Calu3 (cell line): ENCODE results near the gene ASB6. TPM values are rescaled to one million over a fixed set of nuclear protein-coding genes. Genes with fewer than 3 reads are reported as not detected.

ENCODE experiments used
- BruUV-seq: library from RNA; stranded (reverse); fragments of 400-500 nt; replicated peaks from 2 replicates; lab custom pipeline; 2021; lab: Mats Ljungman, UMichigan
- CTCF ChIA-PET: fragments of 300-600 bp; sonication (Branson Sonifier 250); formaldehyde crosslinking; loops from one replicate; lab custom pipeline; 2022; ENCODE audit warnings: antibody characterized with exemption; lab: Charles Lee
- DNase-seq: peaks from one replicate; pipeline ENCODE4 v3.0.0; 2022
- H3K27ac Mint-ChIP-seq: one replicate; pipeline ENCODE4 v1.8.0; 2022; ENCODE audit warnings: mixed read lengths; ENCODE audit not compliant: unreplicated experiment
- H3K27me3 Mint-ChIP-seq: one replicate; pipeline ENCODE4 v1.8.0; 2022; ENCODE audit warnings: mixed read lengths; ENCODE audit not compliant: unreplicated experiment
- H3K36me3 Mint-ChIP-seq: one replicate; pipeline ENCODE4 v1.8.0; 2022; ENCODE audit warnings: mild to moderate bottlenecking, moderate library complexity, mixed read lengths; ENCODE audit not compliant: insufficient read depth, unreplicated experiment
- H3K4me1 Mint-ChIP-seq: one replicate; pipeline ENCODE4 v1.8.0; 2022; ENCODE audit warnings: mild to moderate bottlenecking, low read depth, mixed read lengths; ENCODE audit not compliant: unreplicated experiment
- H3K4me3 Mint-ChIP-seq: one replicate; pipeline ENCODE4 v1.8.0; 2022; ENCODE audit warnings: mild to moderate bottlenecking, low read depth, moderate library complexity, mixed read lengths; ENCODE audit not compliant: unreplicated experiment
- H3K9me3 Mint-ChIP-seq: one replicate; pipeline ENCODE4 v1.8.0; 2022; ENCODE audit warnings: low read depth, mixed read lengths; ENCODE audit not compliant: unreplicated experiment
- intact Hi-C: fragments of 100-400 bp; cut with micrococcal nuclease; formaldehyde crosslinking; loops from one replicate; pipeline ENCODE4 v1.10.0; 2022; ENCODE audit not compliant: unreplicated experiment
- total RNA-seq: library from RNA; stranded (reverse); gene quantifications from 2 replicates; pipeline ENCODE4 v1.2.3, GENCODE V29; 2022
- TF ChIP-seq, protein P1 (sequence below): fragments of 200-600 bp; IDR thresholded peaks from one replicate; pipeline ENCODE4 v1.8.0; 2022; ENCODE audit warnings: antibody characterized with exemption; ENCODE audit not compliant: unreplicated experiment

ASB6 gene
- total RNA-seq, 1 experiment from 2014 or later: 15.5 TPM

DNA sequence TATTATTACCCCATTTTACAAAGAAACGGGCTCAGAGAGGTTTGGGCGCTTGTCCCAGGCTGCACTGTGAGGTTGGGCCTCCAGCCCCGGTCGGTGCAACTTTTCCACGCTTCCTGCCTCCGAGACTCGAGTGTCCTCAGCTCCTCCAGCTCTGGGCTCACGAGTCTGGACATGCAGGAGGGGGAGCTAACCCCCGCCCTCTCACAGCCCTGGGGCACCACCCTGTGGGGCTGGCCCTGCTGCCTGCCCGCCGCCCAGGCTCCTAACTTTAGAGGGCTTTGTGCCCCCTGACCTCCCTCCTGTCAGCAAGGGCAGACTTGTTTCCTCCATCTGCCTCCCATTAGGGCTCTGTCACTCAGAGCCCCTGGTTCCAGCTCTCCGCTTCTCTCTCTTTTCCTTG is 4.3 kb upstream of the ASB6 start:
- intact Hi-C loops: no loop called here
- TF ChIP-seq, protein P1, sequence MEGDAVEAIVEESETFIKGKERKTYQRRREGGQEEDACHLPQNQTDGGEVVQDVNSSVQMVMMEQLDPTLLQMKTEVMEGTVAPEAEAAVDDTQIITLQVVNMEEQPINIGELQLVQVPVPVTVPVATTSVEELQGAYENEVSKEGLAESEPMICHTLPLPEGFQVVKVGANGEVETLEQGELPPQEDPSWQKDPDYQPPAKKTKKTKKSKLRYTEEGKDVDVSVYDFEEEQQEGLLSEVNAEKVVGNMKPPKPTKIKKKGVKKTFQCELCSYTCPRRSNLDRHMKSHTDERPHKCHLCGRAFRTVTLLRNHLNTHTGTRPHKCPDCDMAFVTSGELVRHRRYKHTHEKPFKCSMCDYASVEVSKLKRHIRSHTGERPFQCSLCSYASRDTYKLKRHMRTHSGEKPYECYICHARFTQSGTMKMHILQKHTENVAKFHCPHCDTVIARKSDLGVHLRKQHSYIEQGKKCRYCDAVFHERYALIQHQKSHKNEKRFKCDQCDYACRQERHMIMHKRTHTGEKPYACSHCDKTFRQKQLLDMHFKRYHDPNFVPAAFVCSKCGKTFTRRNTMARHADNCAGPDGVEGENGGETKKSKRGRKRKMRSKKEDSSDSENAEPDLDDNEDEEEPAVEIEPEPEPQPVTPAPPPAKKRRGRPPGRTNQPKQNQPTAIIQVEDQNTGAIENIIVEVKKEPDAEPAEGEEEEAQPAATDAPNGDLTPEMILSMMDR: no peak
- H3K36me3 Mint-ChIP-seq: peaks cover 15% of the 10 kb centered on the region
- DNase-seq: no peak
- H3K4me1 Mint-ChIP-seq: no peaks in the 10 kb centered on the region
- no peaks in the 10 kb centered on the region for H3K9me3 Mint-ChIP-seq
- CTCF ChIA-PET: interaction anchor here (0.5 kb wide), 1 partner anchor 138 kb away, joined by 3 read pairs; no protein-coding TSS in a partner anchor
- no TSS peak for BruUV-seq
- no peak overlapping the region for H3K27ac Mint-ChIP-seq
- H3K4me3 Mint-ChIP-seq: no peak overlapping the region
- H3K27me3 Mint-ChIP-seq: peaks cover 14% of the 10 kb centered on the region

DNA sequence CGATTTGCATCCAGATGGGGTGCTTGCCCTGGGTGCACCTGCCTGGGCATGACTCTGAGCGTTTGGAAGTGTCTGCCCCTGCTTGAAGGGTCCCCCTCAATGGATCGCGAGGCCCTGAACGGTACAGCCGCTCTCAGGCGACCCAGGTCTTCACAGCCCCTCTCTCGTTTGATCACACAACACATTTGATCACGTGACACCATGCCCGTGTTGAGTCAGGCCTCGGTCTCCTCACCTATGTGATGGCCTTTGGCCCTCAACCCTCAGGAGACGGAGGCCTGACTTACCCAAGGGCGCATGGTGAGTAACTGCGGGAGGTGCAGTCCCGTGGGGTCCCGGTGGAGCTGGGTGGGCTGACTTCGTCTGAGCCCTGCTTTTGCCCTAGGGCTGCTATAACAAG is 3.0 kb upstream of the ASB6 start:
- BruUV-seq: no TSS peak
- Mint-ChIP-seq H3K36me3 (peaks cover 28% of the 10 kb centered on the region), H3K9me3 (no peaks in the 10 kb centered on the region), H3K27me3 (peaks cover 14% of the 10 kb centered on the region), H3K4me1 (no peaks in the 10 kb centered on the region), H3K4me3 (no peak overlapping the region), H3K27ac (no peak overlapping the region)
- DNase-seq: no peak
- CTCF ChIA-PET: no interaction called here
- TF ChIP-seq, protein P1: no peak
- intact Hi-C loops: loop anchor here (5.0 kb wide), 1 partner anchor 147 kb away; no protein-coding TSS in a partner anchor

DNA sequence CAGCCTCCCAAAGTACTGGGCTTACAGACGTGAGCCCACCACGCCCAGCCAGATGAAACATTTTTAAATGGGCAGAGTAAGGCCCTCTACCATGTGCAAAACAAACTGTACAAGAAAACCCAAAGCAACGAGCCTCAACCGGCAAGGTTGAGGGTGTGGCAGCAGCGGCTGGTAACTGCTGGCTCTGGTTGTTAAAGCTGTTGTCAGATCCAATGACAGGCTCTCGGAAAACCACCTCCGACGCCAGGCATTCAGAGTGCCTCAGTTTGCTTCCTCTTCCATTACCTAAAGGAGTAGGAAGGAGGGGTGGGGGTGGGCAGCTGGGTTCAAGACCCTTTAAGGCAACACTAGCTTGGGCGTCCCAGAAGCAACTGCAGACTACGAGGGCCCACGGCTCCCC is 2.4 kb upstream of the ASB6 start:
- DNase-seq: no peak
- no peaks in the 10 kb centered on the region for H3K9me3 Mint-ChIP-seq
- no peak overlapping the region for H3K4me3 Mint-ChIP-seq
- TF ChIP-seq, protein P1: no peak
- no TSS peak for BruUV-seq
- H3K27me3 Mint-ChIP-seq: peaks cover 14% of the 10 kb centered on the region
- intact Hi-C loops: loop anchor here (5.0 kb wide), 1 partner anchor 148 kb away; no protein-coding TSS in a partner anchor
- no peak overlapping the region for H3K27ac Mint-ChIP-seq
- H3K36me3 Mint-ChIP-seq: peaks cover 32% of the 10 kb centered on the region
- H3K4me1 Mint-ChIP-seq: no peaks in the 10 kb centered on the region
- CTCF ChIA-PET: no interaction called here

DNA sequence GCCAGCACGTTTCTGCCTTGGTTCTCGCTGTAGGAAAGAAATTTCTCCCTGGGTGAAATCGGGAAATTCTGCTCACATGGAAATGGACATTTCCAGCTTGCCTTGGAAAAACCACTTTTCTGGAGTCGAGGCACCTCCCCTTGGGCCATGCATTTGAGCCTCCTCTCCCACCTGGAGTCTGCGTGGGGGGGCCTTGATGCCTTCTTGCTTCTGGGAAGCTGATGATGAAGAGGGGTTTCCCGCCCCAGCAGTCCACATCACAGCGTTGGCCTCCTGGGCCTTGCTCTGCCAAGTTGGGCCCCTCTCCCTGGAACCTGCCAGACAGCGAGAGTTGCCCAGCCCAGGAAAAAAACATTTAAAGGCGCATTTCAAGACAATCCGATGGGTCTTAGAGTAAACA is 1.8 kb upstream of the ASB6 start:
- H3K4me1 Mint-ChIP-seq: no peaks in the 10 kb centered on the region
- no peak overlapping the region for H3K27ac Mint-ChIP-seq
- no peaks in the 10 kb centered on the region for H3K9me3 Mint-ChIP-seq
- H3K27me3 Mint-ChIP-seq: peaks cover 14% of the 10 kb centered on the region
- intact Hi-C loops: loop anchor here (5.0 kb wide), 1 partner anchor 149 kb away; no protein-coding TSS in a partner anchor
- CTCF ChIA-PET: no interaction called here
- no TSS peak for BruUV-seq
- no peak overlapping the region for H3K4me3 Mint-ChIP-seq
- H3K36me3 Mint-ChIP-seq: peaks cover 32% of the 10 kb centered on the region
- no peak for DNase-seq
- TF ChIP-seq, protein P1: no peak
